GM23248 (cell line): Measurements from ENCODE around the gene VPS37D. TPM values are rescaled to one million over a fixed set of nuclear protein-coding genes. Genes with fewer than 3 reads are reported as not detected.
A peak's percentile ranks its signal among the peaks of the same experiment; 100 is the strongest.

Source experiments
- DNase-seq: peaks from one replicate; pipeline ENCODE4 v3.0.0-alpha.2; 2015
- H2AFZ ChIP-seq: fragments of 200-600 bp; sonication (generic); 2 replicates; pipeline ENCODE4 v1.6.1; 2016; ENCODE audit warnings: antibody characterized with exemption
- H3F3A ChIP-seq: fragments of 200-600 bp; sonication (generic); 2 replicates; pipeline ENCODE4 v1.6.1; 2016; ENCODE audit warnings: mild to moderate bottlenecking, antibody characterized with exemption, mixed run types; ENCODE audit not compliant: insufficient read depth
- H3K27ac ChIP-seq: fragments of 200-600 bp; sonication (generic); 2 replicates; pipeline ENCODE4 v1.5.1; 2016; ENCODE audit warnings: mild to moderate bottlenecking
- H3K27me3 ChIP-seq: fragments of 200-600 bp; sonication (generic); replicated peaks from 2 replicates; pipeline ENCODE4 v1.6.1; 2016; ENCODE audit warnings: mild to moderate bottlenecking; ENCODE audit not compliant: insufficient read depth
- H3K36me3 ChIP-seq: fragments of 200-600 bp; sonication (generic); 2 replicates; pipeline ENCODE4 v1.6.1; 2016; ENCODE audit warnings: low read depth, mild to moderate bottlenecking
- H3K4me1 ChIP-seq: fragments of 200-600 bp; sonication (generic); 2 replicates; pipeline ENCODE4 v1.6.1; 2016; ENCODE audit warnings: mild to moderate bottlenecking; ENCODE audit not compliant: insufficient read depth
- H3K4me2 ChIP-seq: fragments of 200-600 bp; sonication (generic); one replicate; pipeline ENCODE4 v1.6.1; 2016; ENCODE audit warnings: mild to moderate bottlenecking; ENCODE audit not compliant: unreplicated experiment
- H3K4me3 ChIP-seq: fragments of 200-600 bp; sonication (generic); 2 replicates; pipeline ENCODE4 v1.5.1; 2016; ENCODE audit warnings: mild to moderate bottlenecking
- H3K79me2 ChIP-seq: fragments of 200-600 bp; sonication (generic); 2 replicates; pipeline ENCODE4 v1.6.1; 2016; ENCODE audit warnings: mild to moderate bottlenecking; ENCODE audit not compliant: insufficient read depth
- H3K9ac ChIP-seq: fragments of 200-600 bp; sonication (generic); 2 replicates; pipeline ENCODE4 v1.6.1; 2016; ENCODE audit warnings: mild to moderate bottlenecking
- H3K9me2 ChIP-seq: fragments of 200-600 bp; sonication (generic); 2 replicates; pipeline ENCODE4 v1.6.1; 2016; ENCODE audit warnings: mixed run types, mild to moderate bottlenecking, moderate library complexity; ENCODE audit not compliant: insufficient read depth
- H3K9me3 ChIP-seq: fragments of 200-600 bp; sonication (generic); one replicate; pipeline ENCODE4 v1.6.1; 2017; ENCODE audit warnings: low read depth
- H4K20me1 ChIP-seq: fragments of 200-600 bp; sonication (generic); 2 replicates; pipeline ENCODE4 v1.6.0; 2016; ENCODE audit not compliant: insufficient read depth
- EZH2 ChIP-seq: fragments of 200-600 bp; sonication (generic); IDR thresholded peaks from 2 replicates; pipeline ENCODE4 v1.6.1; 2018; ENCODE audit warnings: antibody characterized with exemption, mild to moderate bottlenecking; ENCODE audit not compliant: insufficient read depth, poor library complexity, severe bottlenecking
- EZH2phosphoT487 ChIP-seq: fragments of 200-600 bp; sonication (generic); IDR thresholded peaks from 2 replicates; pipeline ENCODE4 v1.6.1; 2018; ENCODE audit warnings: antibody characterized with exemption, moderate library complexity, mild to moderate bottlenecking, low read depth; ENCODE audit not compliant: insufficient read depth
- WGBS, 2 experiments: methylation state at CpG; one replicate each; pipeline ENCODE4 v1.1.6; 2015 to 2017; ENCODE audit warnings: low lambda C conversion rate in 2 of 2, low coverage in 1 of 2; ENCODE audit errors: missing lambda C conversion rate in 2 of 2; 5-methylcytosine and 5-hydroxymethylcytosine counted together
- in situ Hi-C: fragments of 300-500 bp; cut with MboI; formaldehyde crosslinking; loops from 2 replicates; pipeline ENCODE4 v1.15.0; 2020
- polyA plus RNA-seq: library from polyadenylated mRNA; unstranded; fragments of >200 nt; fragmentation: Nextera tagmentation; extraction: Ambion mirVana; gene quantifications from 2 replicates; pipeline ENCODE4 v1.2.1, GENCODE V29; 2016
- total RNA-seq: library from RNA; depleted of rRNA; stranded (reverse); fragments of >200 nt; shearing (Covaris generic); gene quantifications from 2 replicates; pipeline ENCODE4 v1.2.3, GENCODE V29; 2014

VPS37D gene
- total and polyA plus RNA-seq, 2 experiments from 2014 or later = 1.3 to 5.9 TPM

DNA sequence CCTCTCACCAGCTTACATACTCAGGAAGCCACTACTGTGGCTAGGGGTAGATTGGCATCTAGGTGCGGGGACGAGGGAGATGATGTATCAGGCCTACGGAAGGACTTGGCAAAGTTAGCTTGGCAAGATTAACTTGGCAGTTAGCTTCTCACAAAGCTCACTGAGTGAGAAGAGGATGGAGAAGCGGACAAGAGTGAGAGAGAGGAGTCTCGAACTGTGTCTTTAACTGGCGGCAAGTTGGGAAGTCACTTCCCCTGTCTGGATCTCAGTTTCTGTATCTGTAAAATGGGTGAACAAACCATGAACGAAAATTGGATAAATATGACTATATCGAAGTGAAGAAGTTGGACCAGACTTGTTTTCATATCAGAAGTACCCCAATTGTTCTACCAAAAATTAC, 33.8 kb upstream of the VPS37D start:
- Histone ChIP-seq H3K4me3 (no peak overlapping the region), H3K9me2 (no peaks in the 10 kb centered on the region), H4K20me1 (no peaks in the 10 kb centered on the region), H2AFZ (no peak overlapping the region), H3K79me2 (no peaks in the 10 kb centered on the region), H3K9me3 (no peaks in the 10 kb centered on the region), H3K27ac (no peak overlapping the region), H3K9ac (no peak overlapping the region), H3F3A (no peaks in the 10 kb centered on the region), H3K4me2 (no peak overlapping the region), H3K4me1 (peaks cover 5% of the 10 kb centered on the region), H3K27me3 (no peaks in the 10 kb centered on the region; the same call in 1 of the 2 replicates), H3K36me3 (no peaks in the 10 kb centered on the region)
- WGBS, 2 experiments = 72 to 75% methylated on average over 8 of the region's 8 CpGs
- in situ Hi-C loops = no loop called here
- TF ChIP-seq EZH2 (no peak), EZH2phosphoT487 (no peak)
- DNase-seq = no peak

GRCh38 chr7:73635428-73636200, 32.0 kb upstream of the VPS37D start:
- Histone ChIP-seq H3K9me2 (no peaks in the 10 kb centered on the region), H3K9me3 (no peaks in the 10 kb centered on the region), H3K9ac (no peak overlapping the region), H3K36me3 (no peaks in the 10 kb centered on the region), H3F3A (no peaks in the 10 kb centered on the region), H4K20me1 (no peaks in the 10 kb centered on the region), H3K4me3 (no peak overlapping the region), H3K79me2 (no peaks in the 10 kb centered on the region), H3K27ac (no peak overlapping the region), H3K4me2 (peak overlapping the region; percentile 38), H3K4me1 (peaks cover 5% of the 10 kb centered on the region), H2AFZ (no peak overlapping the region), H3K27me3 (no peaks in the 10 kb centered on the region; the same call in 1 of the 2 replicates)
- in situ Hi-C loops = no loop called here
- DNase-seq = no peak
- TF ChIP-seq EZH2phosphoT487 (no peak), EZH2 (no peak)
- 86 to 87% methylated on average over 8 of the region's 8 CpGs for WGBS, 2 experiments

- H3K36me3 ChIP-seq = no peaks in the 10 kb centered on the region
- no peaks in the 10 kb centered on the region for H3K9me2 ChIP-seq
- H3K4me1 ChIP-seq = peaks cover 5% of the 10 kb centered on the region
- no peaks in the 10 kb centered on the region for H4K20me1 ChIP-seq
- no peak overlapping the region for H2AFZ ChIP-seq
- peaks cover 2% of the 10 kb centered on the region; the same call in 1 of the 2 replicates for H3K27me3 ChIP-seq
- H3K9me3 ChIP-seq = no peaks in the 10 kb centered on the region
- H3K27ac ChIP-seq = no peak overlapping the region
- no peak for DNase-seq
- no peaks in the 10 kb centered on the region for H3K79me2 ChIP-seq
- no peaks in the 10 kb centered on the region for H3F3A ChIP-seq
- 64 to 77% methylated on average over 3 of the region's 3 CpGs for WGBS, 2 experiments
- in situ Hi-C loops = no loop called here
- H3K4me3 ChIP-seq = no peak overlapping the region
- H3K9ac ChIP-seq = no peak overlapping the region
- TF ChIP-seq EZH2phosphoT487 (no peak), EZH2 (no peak)
- no peak overlapping the region for H3K4me2 ChIP-seq
Measured at GRCh38 chr7:73638911-73639310, 28.7 kb upstream of the VPS37D start.

DNA sequence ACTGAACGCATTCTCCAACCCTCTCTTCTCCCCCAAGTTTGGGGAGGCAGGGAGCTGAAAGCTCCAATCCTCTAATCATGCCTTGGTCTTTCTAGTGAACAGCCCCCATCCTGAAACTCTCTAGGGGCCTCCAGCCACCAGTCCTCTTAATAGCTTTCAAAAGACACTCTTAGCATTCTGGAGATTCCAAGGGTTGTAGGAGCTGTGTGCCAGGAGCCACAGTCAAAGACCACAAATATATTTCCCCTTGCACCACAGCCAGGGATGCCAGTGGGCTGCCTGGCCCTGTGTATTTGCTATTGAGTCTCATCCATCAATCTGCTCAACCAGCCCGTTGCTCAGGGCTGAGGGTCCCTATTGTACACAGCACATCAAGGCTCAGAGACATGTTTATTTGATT, 24.8 kb upstream of the VPS37D start:
- Histone ChIP-seq H4K20me1 (no peaks in the 10 kb centered on the region), H3K4me2 (no peak overlapping the region), H3F3A (no peaks in the 10 kb centered on the region), H3K9ac (no peak overlapping the region), H2AFZ (no peak overlapping the region), H3K79me2 (no peaks in the 10 kb centered on the region), H3K4me3 (no peak overlapping the region), H3K9me3 (no peaks in the 10 kb centered on the region), H3K27me3 (peaks cover 31% of the 10 kb centered on the region), H3K36me3 (no peaks in the 10 kb centered on the region), H3K27ac (no peak overlapping the region), H3K9me2 (no peaks in the 10 kb centered on the region), H3K4me1 (no peaks in the 10 kb centered on the region)
- 61 to 66% methylated on average over 2 of the region's 2 CpGs for WGBS, 2 experiments
- TF ChIP-seq EZH2 = no peak
- TF ChIP-seq EZH2phosphoT487 = no peak
- in situ Hi-C loops = no loop called here
- no peak for DNase-seq
